HG02798 (cell line): ENCODE data around the gene FBXO7.

Experiments used
- ATAC-seq: cut with Tn5 transposase; IDR thresholded peaks from one replicate; pipeline ENCODE4 v1.9.1; 2021; ENCODE audit warnings: mild to moderate bottlenecking; ENCODE audit not compliant: unreplicated experiment, poor library complexity

The FBXO7 gene

GRCh38 chr22:32528984-32529982, 54.7 kb downstream of the FBXO7 start:
- no peak for ATAC-seq

- ATAC-seq = no peak
Measured at GRCh38 chr22:32531228-32531627, 56.6 kb downstream of the FBXO7 start.

GRCh38 chr22:32531931-32532819, 57.6 kb downstream of the FBXO7 start:
- no peak for ATAC-seq

- ATAC-seq = no peak
Measured at GRCh38 chr22:32532820-32533128, 58.2 kb downstream of the FBXO7 start.

GRCh38 chr22:32533265-32534111, 58.9 kb downstream of the FBXO7 start:
- ATAC-seq = no peak

- ATAC-seq = no peak
Measured at GRCh38 chr22:32534252-32535235, 59.9 kb downstream of the FBXO7 start.

GRCh38 chr22:32535531-32536190, 61.0 kb downstream of the FBXO7 start:
- ATAC-seq = no peak

- ATAC-seq = no peak
Measured at GRCh38 chr22:32536352-32536751, 61.7 kb downstream of the FBXO7 start.

GRCh38 chr22:32538521-32538920, 63.9 kb downstream of the FBXO7 start:
- ATAC-seq = no peak

GRCh38 chr22:32539631-32540421, 65.2 kb downstream of the FBXO7 start:
- no peak for ATAC-seq

- no peak for ATAC-seq
Measured at GRCh38 chr22:32541481-32541880, 66.9 kb downstream of the FBXO7 start.

- no peak for ATAC-seq
Measured at GRCh38 chr22:32542066-32542676, 67.6 kb downstream of the FBXO7 start.

- ATAC-seq = no peak
Measured at GRCh38 chr22:32542677-32543357, 68.2 kb downstream of the FBXO7 start.

GRCh38 chr22:32544953-32545558, 70.4 kb downstream of the FBXO7 start:
- no peak for ATAC-seq

- no peak for ATAC-seq
Measured at GRCh38 chr22:32545801-32546200, 71.2 kb downstream of the FBXO7 start.

- ATAC-seq = no peak
Measured at GRCh38 chr22:32546496-32546895, 71.9 kb downstream of the FBXO7 start.
